Activated CD4-positive, alpha-beta T cell treated with anti-CD3 and anti-CD28 coated beads, Interleukin-2, amount 50 U/mL, for 24 hours (primary cell): ENCODE data around the gene CEP128.

ENCODE experiments used
- DNase-seq, 2 donors: peaks; one replicate each; pipeline ENCODE4 v3.0.0-alpha.2; 2020; ENCODE audit warnings: low read depth in 1 of 2, low spot score in 1 of 2

CEP128 gene

GRCh38 chr14:80621701-80622100 lies 319.8 kb downstream of the CEP128 start:
- DNase-seq = no peak

GRCh38 chr14:80620434-80620833 lies 321.1 kb downstream of the CEP128 start:
- no peak for DNase-seq

- DNase-seq = no peak
Observed at GRCh38 chr14:80618751-80619329, 322.7 kb downstream of the CEP128 start.

GRCh38 chr14:80615831-80616230 lies 325.7 kb downstream of the CEP128 start:
- no peak for DNase-seq

- no peak for DNase-seq
Observed at GRCh38 chr14:80609055-80609454, 332.5 kb downstream of the CEP128 start.

GRCh38 chr14:80608563-80608962 lies 333.0 kb downstream of the CEP128 start:
- no peak for DNase-seq

GRCh38 chr14:80607430-80608190 lies 333.9 kb downstream of the CEP128 start:
- DNase-seq = no peak

- no peak for DNase-seq
Observed at GRCh38 chr14:80606347-80606772, 335.2 kb downstream of the CEP128 start.

GRCh38 chr14:80605536-80605935 lies 336.0 kb downstream of the CEP128 start:
- no peak for DNase-seq

- no peak for DNase-seq
Observed at GRCh38 chr14:80602946-80603345, 338.6 kb downstream of the CEP128 start.

GRCh38 chr14:80587096-80587724 lies 354.3 kb downstream of the CEP128 start:
- DNase-seq = peak in 1 of 2 donors; percentile 7

GRCh38 chr14:80586131-80586530 lies 355.4 kb downstream of the CEP128 start:
- DNase-seq = no peak

GRCh38 chr14:80585506-80585835 lies 356.1 kb downstream of the CEP128 start:
- no peak for DNase-seq

GRCh38 chr14:80584744-80585505 lies 356.6 kb downstream of the CEP128 start:
- DNase-seq = no peak

GRCh38 chr14:80577599-80577998 lies 363.9 kb downstream of the CEP128 start:
- DNase-seq = no peak

- no peak for DNase-seq
Observed at GRCh38 chr14:80576401-80576800, 365.1 kb downstream of the CEP128 start.

GRCh38 chr14:80575763-80576162 lies 365.8 kb downstream of the CEP128 start:
- DNase-seq = no peak

- no peak for DNase-seq
Observed at GRCh38 chr14:80572666-80573065, 368.9 kb downstream of the CEP128 start.

- DNase-seq = no peak
Observed at GRCh38 chr14:80570930-80571298, 370.6 kb downstream of the CEP128 start.

GRCh38 chr14:80567905-80568536 lies 373.5 kb downstream of the CEP128 start:
- DNase-seq = no peak

- no peak for DNase-seq
Observed at GRCh38 chr14:80565001-80565400, 376.5 kb downstream of the CEP128 start.
